Type B pancreatic cell (in vitro differentiated cells): ENCODE data around the gene CORO6. TPM values are rescaled to one million over a fixed set of nuclear protein-coding genes. Genes with fewer than 3 reads are reported as not detected.

Experiments
- DNase-seq: peaks from one replicate; pipeline ENCODE4 v3.0.0; 2021; ENCODE audit warnings: mixed read lengths; ENCODE audit not compliant: unreplicated experiment; ENCODE audit errors: extremely low spot score
- H3K27ac Mint-ChIP-seq: 2 replicates; pipeline ENCODE4 v1.8.0; 2021; ENCODE audit warnings: mild to moderate bottlenecking, mixed read lengths
- H3K27me3 Mint-ChIP-seq: 2 replicates; pipeline ENCODE4 v1.8.0; 2021; ENCODE audit warnings: mixed read lengths
- H3K36me3 Mint-ChIP-seq: 2 replicates; pipeline ENCODE4 v1.8.0; 2021; ENCODE audit warnings: mixed read lengths
- H3K4me1 Mint-ChIP-seq: one replicate; pipeline ENCODE4 v1.8.0; 2021; ENCODE audit warnings: mixed read lengths; ENCODE audit not compliant: unreplicated experiment
- H3K4me3 Mint-ChIP-seq: 2 replicates; pipeline ENCODE4 v1.8.0; 2021; ENCODE audit warnings: mild to moderate bottlenecking, mixed read lengths
- H3K9me3 Mint-ChIP-seq: 2 replicates; pipeline ENCODE4 v1.8.0; 2021; ENCODE audit warnings: mixed read lengths
- total RNA-seq: library from RNA; stranded (reverse); gene quantifications from 2 replicates; pipeline ENCODE4 v1.2.1, GENCODE V29; 2021; ENCODE audit warnings: low replicate concordance
- TF ChIP-seq, protein P1 (sequence below): fragments of 200-600 bp; sonication (generic); conservative IDR thresholded peaks from 2 replicates; pipeline ENCODE4 v1.5.0; 2021; ENCODE audit warnings: antibody characterized with exemption, mild to moderate bottlenecking

Gene CORO6
- total RNA-seq, 1 donor from 2014 or later: 6.8 TPM

DNA sequence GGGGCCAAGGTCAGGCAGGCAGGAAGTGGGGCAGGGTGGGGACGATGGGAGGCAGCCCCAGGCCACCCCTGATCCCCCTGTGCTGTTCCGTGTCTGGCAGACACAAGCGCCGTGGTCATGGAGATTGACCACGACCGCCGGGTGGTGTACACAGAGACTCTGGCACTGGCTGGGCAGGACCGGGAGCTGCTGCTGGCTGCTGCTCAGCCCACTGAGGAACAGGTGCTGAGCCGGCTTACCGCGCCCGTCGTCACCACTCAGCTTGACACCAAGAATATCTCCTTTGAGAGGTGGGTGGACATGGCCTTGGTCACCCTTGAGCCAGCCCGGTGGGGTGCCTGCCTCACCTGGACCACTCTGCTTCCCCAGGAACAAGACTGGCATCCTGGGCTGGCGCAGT, 13.7 kb downstream of the CORO6 start:
- no peaks in the 10 kb centered on the region for H3K9me3 Mint-ChIP-seq
- TF ChIP-seq, protein P1, sequence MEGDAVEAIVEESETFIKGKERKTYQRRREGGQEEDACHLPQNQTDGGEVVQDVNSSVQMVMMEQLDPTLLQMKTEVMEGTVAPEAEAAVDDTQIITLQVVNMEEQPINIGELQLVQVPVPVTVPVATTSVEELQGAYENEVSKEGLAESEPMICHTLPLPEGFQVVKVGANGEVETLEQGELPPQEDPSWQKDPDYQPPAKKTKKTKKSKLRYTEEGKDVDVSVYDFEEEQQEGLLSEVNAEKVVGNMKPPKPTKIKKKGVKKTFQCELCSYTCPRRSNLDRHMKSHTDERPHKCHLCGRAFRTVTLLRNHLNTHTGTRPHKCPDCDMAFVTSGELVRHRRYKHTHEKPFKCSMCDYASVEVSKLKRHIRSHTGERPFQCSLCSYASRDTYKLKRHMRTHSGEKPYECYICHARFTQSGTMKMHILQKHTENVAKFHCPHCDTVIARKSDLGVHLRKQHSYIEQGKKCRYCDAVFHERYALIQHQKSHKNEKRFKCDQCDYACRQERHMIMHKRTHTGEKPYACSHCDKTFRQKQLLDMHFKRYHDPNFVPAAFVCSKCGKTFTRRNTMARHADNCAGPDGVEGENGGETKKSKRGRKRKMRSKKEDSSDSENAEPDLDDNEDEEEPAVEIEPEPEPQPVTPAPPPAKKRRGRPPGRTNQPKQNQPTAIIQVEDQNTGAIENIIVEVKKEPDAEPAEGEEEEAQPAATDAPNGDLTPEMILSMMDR: no peak
- no peaks in the 10 kb centered on the region for H3K4me1 Mint-ChIP-seq
- peaks cover 5% of the 10 kb centered on the region for H3K36me3 Mint-ChIP-seq
- no peak for DNase-seq
- no peak overlapping the region for H3K27ac Mint-ChIP-seq
- H3K27me3 Mint-ChIP-seq: no peaks in the 10 kb centered on the region
- no peak overlapping the region for H3K4me3 Mint-ChIP-seq

GRCh38 chr17:29607557-29608195, 15.0 kb downstream of the CORO6 start:
- H3K27me3 Mint-ChIP-seq: no peaks in the 10 kb centered on the region
- H3K27ac Mint-ChIP-seq: no peak overlapping the region
- no peak for DNase-seq
- peaks cover 10% of the 10 kb centered on the region for H3K36me3 Mint-ChIP-seq
- no peaks in the 10 kb centered on the region for H3K9me3 Mint-ChIP-seq
- TF ChIP-seq, protein P1: no peak
- H3K4me3 Mint-ChIP-seq: no peak overlapping the region
- H3K4me1 Mint-ChIP-seq: no peaks in the 10 kb centered on the region

DNA sequence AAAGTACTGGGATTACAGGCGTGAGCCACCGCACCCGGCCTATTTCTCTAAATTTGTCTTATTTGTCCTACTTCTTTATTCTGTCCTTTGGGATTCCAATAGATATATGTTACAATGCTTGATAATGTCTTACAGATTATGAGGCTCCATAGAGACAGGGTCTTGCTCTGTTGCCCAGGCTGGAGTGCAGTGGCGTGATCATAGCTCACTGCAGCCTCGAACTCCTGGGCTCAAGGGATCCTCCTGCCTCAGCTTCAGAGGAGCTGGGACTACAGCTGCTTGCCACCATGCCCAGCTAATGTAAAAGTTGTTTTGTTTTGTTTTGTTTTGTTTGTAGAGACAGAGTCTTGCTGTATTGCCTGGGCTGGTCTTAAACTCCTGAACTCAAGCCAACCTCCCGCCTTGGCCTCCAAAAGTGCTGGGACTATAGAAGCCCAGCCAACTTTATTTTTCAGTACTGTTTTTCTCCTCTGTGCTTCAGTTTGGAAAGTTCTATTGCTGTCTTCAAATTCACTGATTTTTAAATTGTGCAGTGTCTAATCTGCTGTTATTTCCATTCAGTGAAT, 19.5 kb downstream of the CORO6 start:
- Mint-ChIP-seq H3K9me3 (no peaks in the 10 kb centered on the region), H3K4me3 (no peak overlapping the region), H3K4me1 (peaks cover 17% of the 10 kb centered on the region), H3K27ac (no peak overlapping the region), H3K36me3 (peaks cover 5% of the 10 kb centered on the region), H3K27me3 (no peaks in the 10 kb centered on the region)
- no peak for DNase-seq
- TF ChIP-seq, protein P1: no peak

DNA sequence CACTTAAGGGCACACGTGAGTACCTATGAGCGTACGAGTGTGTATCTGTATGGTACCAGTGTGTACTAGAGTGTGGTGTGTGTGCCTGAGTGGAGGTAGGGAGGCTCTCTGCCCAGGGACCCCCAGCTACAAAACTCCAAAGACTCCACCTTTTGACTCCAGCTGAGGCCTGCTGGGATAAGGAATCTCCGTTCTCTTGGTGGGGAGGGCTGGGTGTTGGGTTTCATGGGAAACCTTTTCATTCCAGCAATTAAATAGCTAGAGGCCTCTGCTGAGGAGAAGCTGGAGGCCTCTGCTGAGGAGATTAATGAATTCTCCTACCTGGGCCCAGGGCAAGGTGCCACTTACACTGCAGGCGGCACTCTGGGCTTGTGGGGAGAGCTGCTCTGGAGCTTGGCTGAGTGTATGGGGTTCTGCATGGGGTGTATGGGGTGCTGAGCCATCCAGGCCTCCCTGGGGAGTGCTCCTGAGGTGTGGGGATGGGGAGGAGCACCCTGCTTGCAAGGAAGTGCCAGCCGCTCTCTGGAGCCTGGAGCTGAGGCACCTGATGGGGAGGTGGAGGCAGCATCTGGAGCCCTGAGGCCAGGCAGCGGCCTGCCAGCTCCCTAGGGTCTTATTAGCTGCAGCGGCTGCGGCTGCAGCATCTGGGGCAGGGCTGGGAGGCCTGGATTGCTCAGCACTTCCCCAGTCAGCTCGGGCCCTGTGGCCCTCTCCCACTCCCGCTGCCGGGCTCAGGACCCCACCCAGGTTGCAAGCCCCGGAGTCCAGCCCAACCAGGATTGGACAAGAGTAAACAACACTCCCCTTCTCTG, 25.1 kb downstream of the CORO6 start:
- Mint-ChIP-seq H3K4me1 (peaks cover 34% of the 10 kb centered on the region), H3K27me3 (no peaks in the 10 kb centered on the region), H3K4me3 (peak overlapping the region; percentile 52), H3K27ac (peak overlapping the region; percentile 6), H3K9me3 (no peaks in the 10 kb centered on the region), H3K36me3 (no peaks in the 10 kb centered on the region)
- TF ChIP-seq, protein P1: no peak
- DNase-seq: no peak

GRCh38 chr17:29596811-29597210, 25.9 kb downstream of the CORO6 start:
- no peaks in the 10 kb centered on the region for H3K9me3 Mint-ChIP-seq
- peaks cover 40% of the 10 kb centered on the region for H3K4me1 Mint-ChIP-seq
- no peak for DNase-seq
- peak overlapping the region; percentile 52 for H3K4me3 Mint-ChIP-seq
- peak overlapping the region; percentile 6 for H3K27ac Mint-ChIP-seq
- H3K36me3 Mint-ChIP-seq: no peaks in the 10 kb centered on the region
- TF ChIP-seq, protein P1: no peak
- no peaks in the 10 kb centered on the region for H3K27me3 Mint-ChIP-seq
